Uterus (tissue), 2 donors: ENCODE data around the gene HOXB2.

Experiments
- CTCF ChIP-seq, 4 experiments: fragments of 200-600 bp in 2 of 4; fragments of 450-650 bp in 2 of 4; sonication (generic) in 2 of 4; IDR thresholded peaks; one replicate each; pipeline ENCODE4 v1.5.1; 2016 to 2019; ENCODE audit warnings: antibody characterized with exemption in 4 of 4, mild to moderate bottlenecking in 2 of 4, moderate library complexity in 1 of 4
- POLR2A ChIP-seq, 2 donors: fragments of 450-650 bp; IDR thresholded peaks; one replicate each; pipeline ENCODE4 v1.6.1; 2016; ENCODE audit warnings: antibody characterized with exemption in 2 of 2, mild to moderate bottlenecking in 1 of 2, moderate library complexity in 1 of 2

GRCh38 chr17:48559840-48560817 is 15.2 kb upstream of the HOXB2 start:
- TF ChIP-seq CTCF (IDR thresholded peaks at IDR 0.05): no peak
- TF ChIP-seq POLR2A (IDR thresholded peaks at IDR 0.05): no peak
